ENCODE data around the gene OAS2.

Gene OAS2

DNA sequence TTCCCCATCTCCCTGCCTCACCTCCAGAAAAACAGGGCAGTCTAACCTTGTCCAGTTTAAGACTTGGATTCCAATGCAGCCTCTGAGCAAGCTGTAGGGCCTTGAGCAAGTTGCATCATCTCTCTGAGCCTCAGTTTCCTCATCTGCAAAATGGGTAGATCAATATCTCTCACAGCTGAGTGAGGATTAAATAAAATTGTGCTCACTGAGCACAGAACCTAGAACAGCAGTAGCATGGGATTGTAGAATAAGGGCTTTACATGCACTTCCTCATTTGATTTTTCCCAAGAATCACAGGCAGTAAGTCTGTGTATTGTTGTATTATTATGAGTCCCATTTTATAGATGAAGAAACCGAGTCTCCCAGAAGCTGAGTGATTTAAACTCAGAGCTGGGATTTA is 80.2 kb downstream of the OAS2 start:
- no peak for DNase-seq (ENCODE audit: low read depth)

DNA sequence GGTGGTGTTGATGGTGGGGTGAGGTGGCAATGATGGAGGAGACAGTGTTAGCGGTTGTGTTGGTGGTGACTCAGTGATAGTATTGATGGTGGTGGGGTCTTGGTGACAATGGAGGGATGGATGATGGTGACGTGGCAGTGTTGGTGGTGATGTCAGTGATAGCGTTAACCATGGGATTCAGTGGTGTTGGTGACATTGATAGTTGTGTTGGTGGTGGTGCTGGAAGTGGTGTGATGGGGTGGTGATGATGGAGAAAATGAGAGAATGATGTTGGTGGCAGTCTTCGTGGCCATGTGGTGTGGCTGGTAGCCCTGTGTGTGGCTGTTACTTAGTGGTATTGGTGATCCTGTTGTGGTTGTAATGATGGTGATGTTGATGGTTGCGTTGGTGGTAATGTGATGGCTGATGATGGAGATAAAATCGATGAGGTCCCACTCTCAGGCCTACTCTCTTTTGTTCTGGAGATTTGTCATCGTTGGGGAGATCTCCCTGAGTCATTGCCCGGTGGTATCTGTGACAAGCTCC is 80.8 kb downstream of the OAS2 start:
- DNase-seq (ENCODE audit: low read depth), result no peak

DNA sequence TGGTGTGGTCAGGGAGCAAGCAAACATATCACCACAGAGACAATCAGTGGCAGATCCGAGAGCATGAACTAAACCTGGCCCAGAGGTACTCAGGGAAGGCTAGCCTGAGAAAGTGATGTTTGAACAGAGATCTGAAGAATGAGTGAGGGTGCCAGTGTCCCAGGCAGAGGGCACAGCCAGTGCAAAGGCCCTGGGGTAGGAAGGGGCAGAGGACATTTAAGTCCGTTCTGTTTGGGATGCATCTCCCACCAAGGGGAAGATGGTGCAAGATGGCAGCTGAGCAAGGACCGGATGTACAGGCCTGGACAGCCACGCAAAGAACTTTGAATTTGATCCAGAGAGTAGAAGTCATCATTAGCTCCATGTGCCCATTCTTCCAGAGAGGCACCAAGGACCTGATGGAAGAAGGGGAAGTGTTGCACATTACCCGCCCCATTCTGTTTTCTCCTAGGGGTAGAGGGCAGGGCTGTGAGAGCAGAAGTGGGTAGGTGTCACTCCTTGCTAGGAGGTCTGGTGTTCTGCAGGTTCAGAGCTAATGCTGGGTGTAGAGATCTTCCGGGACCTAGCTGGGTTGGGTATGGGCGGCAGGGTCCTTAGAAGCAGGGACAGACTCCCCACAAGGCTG is 82.1 kb downstream of the OAS2 start:
- DNase-seq (ENCODE audit: low read depth), result no peak

DNA sequence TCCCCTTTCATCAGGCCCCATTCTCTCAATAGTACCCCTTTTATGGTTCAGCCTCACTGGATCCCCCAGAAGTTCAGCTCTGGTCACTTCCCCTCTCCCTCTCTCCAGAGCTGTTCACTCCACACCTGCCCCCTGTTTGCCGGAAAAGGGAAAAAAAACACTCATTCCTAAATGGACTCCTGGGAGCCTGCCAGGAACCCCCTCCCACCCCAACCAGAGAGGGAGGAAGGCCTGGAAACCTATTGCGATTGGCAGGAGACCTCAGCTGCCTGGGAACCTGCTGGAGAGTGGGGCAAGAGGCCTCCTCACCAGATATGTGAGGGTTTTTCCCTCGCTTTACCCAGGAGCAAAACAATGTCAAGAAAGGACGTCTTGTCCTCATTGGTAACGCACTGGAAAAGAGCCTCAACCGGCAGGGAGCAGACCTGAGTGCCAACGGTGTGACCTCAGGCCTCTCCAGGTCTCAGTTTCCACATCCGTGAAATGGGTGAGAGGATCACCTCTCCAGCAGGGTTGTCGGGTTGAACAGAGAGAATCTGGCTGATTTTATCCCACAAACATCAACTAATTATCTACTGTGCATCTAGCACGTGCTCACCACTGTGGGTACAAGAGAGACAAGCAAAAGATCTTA is 82.9 kb downstream of the OAS2 start:
- no peak for DNase-seq (ENCODE audit: low read depth)

Measured in stimulated activated CD8-positive, alpha-beta memory T cell treated with anti-CD3 and anti-CD28 coated beads, Interleukin-12 subunit alpha, Interleukin-12 subunit beta, amount 100 ng/mL, for 1 hour (primary cell).